GM19240 (cell line): ENCODE data around the gene GRIK5.
A peak's percentile ranks its signal among the peaks of the same experiment; 100 is the strongest.
"Not testable (repeated sequence)": the region's sequence is repeated elsewhere in the genome, so short reads cannot be mapped to it uniquely, and the experiment has no call there.

ENCODE experiments used
- DNase-seq: peaks from one replicate; pipeline ENCODE4 v3.0.0; 2011; ENCODE audit warnings: low spot score; ENCODE audit not compliant: insufficient read length

The GRIK5 gene

GRCh38 chr19:42053037-42053935 lies 16.7 kb downstream of the GRIK5 start:
- DNase-seq = no peak

GRCh38 chr19:42052241-42052863 lies 17.7 kb downstream of the GRIK5 start:
- no peak for DNase-seq

GRCh38 chr19:42051166-42052115 lies 18.6 kb downstream of the GRIK5 start:
- DNase-seq = no peak

GRCh38 chr19:42048992-42049391 lies 21.0 kb downstream of the GRIK5 start:
- DNase-seq = no peak

GRCh38 chr19:42045575-42045974 lies 24.4 kb downstream of the GRIK5 start:
- DNase-seq = no peak

GRCh38 chr19:42042455-42043170 lies 27.4 kb downstream of the GRIK5 start:
- DNase-seq = no peak

GRCh38 chr19:42040491-42040890 lies 29.5 kb downstream of the GRIK5 start:
- DNase-seq = not testable (repeated sequence)

- DNase-seq = no peak
Measured at GRCh38 chr19:42040031-42040430, 30.0 kb downstream of the GRIK5 start.

- no peak for DNase-seq
Measured at GRCh38 chr19:42038666-42039065, 31.3 kb downstream of the GRIK5 start.

GRCh38 chr19:42037649-42038048 lies 32.4 kb downstream of the GRIK5 start:
- no peak for DNase-seq

- DNase-seq = peak; percentile 80
Measured at GRCh38 chr19:42034640-42035391, 35.2 kb downstream of the GRIK5 start.

GRCh38 chr19:42033413-42033812 lies 36.6 kb downstream of the GRIK5 start:
- no peak for DNase-seq

GRCh38 chr19:42032431-42032830 lies 37.6 kb downstream of the GRIK5 start:
- DNase-seq = no peak

GRCh38 chr19:42030645-42031440 lies 39.2 kb downstream of the GRIK5 start:
- DNase-seq = no peak

GRCh38 chr19:42028304-42029216 lies 41.4 kb downstream of the GRIK5 start:
- DNase-seq = no peak

- no peak for DNase-seq
Measured at GRCh38 chr19:42024622-42025111, 45.3 kb downstream of the GRIK5 start.

GRCh38 chr19:42023943-42024260 lies 46.1 kb downstream of the GRIK5 start:
- DNase-seq = no peak
